Chondrocyte (in vitro differentiated cells): Measurements from ENCODE around the gene CLCN4. TPM values are rescaled to one million over a fixed set of nuclear protein-coding genes. Genes with fewer than 3 reads are reported as not detected.

ENCODE experiments used
- DNase-seq: peaks from one replicate; pipeline ENCODE4 v3.0.0; 2021; ENCODE audit warnings: mixed read lengths, low spot score
- H3K27ac Mint-ChIP-seq: one replicate; pipeline ENCODE4 v1.8.0; 2021; ENCODE audit warnings: mild to moderate bottlenecking, moderate library complexity, mixed read lengths; ENCODE audit not compliant: unreplicated experiment
- H3K27me3 Mint-ChIP-seq: 2 replicates; pipeline ENCODE4 v1.8.0; 2021; ENCODE audit warnings: low read depth, mixed read lengths
- H3K36me3 Mint-ChIP-seq: 2 replicates; pipeline ENCODE4 v1.8.0; 2021; ENCODE audit warnings: low read depth, mixed read lengths
- H3K4me1 Mint-ChIP-seq: 2 replicates; pipeline ENCODE4 v1.8.0; 2021; ENCODE audit warnings: low read depth, mild to moderate bottlenecking, mixed read lengths
- H3K4me3 Mint-ChIP-seq: one replicate; pipeline ENCODE4 v1.8.0; 2021; ENCODE audit warnings: mild to moderate bottlenecking, moderate library complexity, mixed read lengths; ENCODE audit not compliant: unreplicated experiment
- H3K9me3 Mint-ChIP-seq: 2 replicates; pipeline ENCODE4 v1.8.0; 2021; ENCODE audit warnings: low read depth, mixed read lengths
- CTCF ChIP-seq: fragments of 200-600 bp; sonication (generic); IDR thresholded peaks from 2 replicates; pipeline ENCODE4 v1.5.0; 2021; ENCODE audit warnings: antibody characterized with exemption, mild to moderate bottlenecking, moderate library complexity
- total RNA-seq: library from RNA; stranded (reverse); gene quantifications from 3 replicates; pipeline ENCODE4 v1.2.1, GENCODE V29; 2021

The CLCN4 gene
- total RNA-seq, 1 donor from 2014 or later: 2.2 TPM

GRCh38 chrX:10117864-10118377 is 38.9 kb upstream of the CLCN4 start:
- no peak for TF ChIP-seq CTCF

DNA sequence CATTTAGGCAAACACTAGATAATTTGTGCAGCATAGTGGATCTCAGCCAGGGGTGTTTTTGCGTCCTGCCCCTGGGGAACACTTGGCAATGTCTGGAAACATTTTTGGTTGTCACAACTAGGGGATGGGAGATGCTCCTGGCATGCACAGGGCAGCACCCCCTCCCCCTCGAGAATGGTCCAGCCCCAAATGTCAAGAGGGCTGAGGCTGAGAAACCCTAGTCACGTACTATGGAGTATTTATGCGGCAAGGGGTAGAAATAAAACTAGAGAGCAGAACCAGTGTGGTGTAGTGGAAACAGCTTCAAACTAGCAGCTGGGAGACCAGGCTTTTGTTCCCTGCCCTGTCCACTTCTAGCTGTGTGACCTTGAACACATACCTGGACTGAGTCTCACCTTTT is 38.2 kb upstream of the CLCN4 start:
- DNase-seq: no peak
- H3K27ac Mint-ChIP-seq: no peak overlapping the region
- H3K36me3 Mint-ChIP-seq: peaks cover 5% of the 10 kb centered on the region
- peaks cover 15% of the 10 kb centered on the region for H3K9me3 Mint-ChIP-seq
- no peak for TF ChIP-seq CTCF
- peaks cover 25% of the 10 kb centered on the region for H3K4me1 Mint-ChIP-seq
- no peak overlapping the region for H3K4me3 Mint-ChIP-seq
- H3K27me3 Mint-ChIP-seq: no peaks in the 10 kb centered on the region

More at GRCh38 chrX:10117864-10118377, 38.9 kb upstream of the CLCN4 start:
- peaks cover 17% of the 10 kb centered on the region for H3K9me3 Mint-ChIP-seq
- H3K4me1 Mint-ChIP-seq: peaks cover 23% of the 10 kb centered on the region
- H3K4me3 Mint-ChIP-seq: no peak overlapping the region
- H3K27ac Mint-ChIP-seq: no peak overlapping the region
- no peak for DNase-seq
- H3K36me3 Mint-ChIP-seq: peaks cover 5% of the 10 kb centered on the region
- no peaks in the 10 kb centered on the region for H3K27me3 Mint-ChIP-seq

GRCh38 chrX:10119399-10119990 is 37.3 kb upstream of the CLCN4 start:
- peaks cover 5% of the 10 kb centered on the region for H3K36me3 Mint-ChIP-seq
- TF ChIP-seq CTCF: peak; percentile 100
- H3K4me3 Mint-ChIP-seq: no peak overlapping the region
- no peaks in the 10 kb centered on the region for H3K27me3 Mint-ChIP-seq
- peaks cover 15% of the 10 kb centered on the region for H3K9me3 Mint-ChIP-seq
- H3K4me1 Mint-ChIP-seq: peaks cover 25% of the 10 kb centered on the region
- H3K27ac Mint-ChIP-seq: no peak overlapping the region
- DNase-seq: no peak

- no peak for DNase-seq
- Mint-ChIP-seq H3K4me1 (peaks cover 25% of the 10 kb centered on the region), H3K27ac (peak overlapping the region; percentile 69), H3K4me3 (no peak overlapping the region), H3K27me3 (no peaks in the 10 kb centered on the region), H3K36me3 (peaks cover 12% of the 10 kb centered on the region), H3K9me3 (peaks cover 18% of the 10 kb centered on the region)
- TF ChIP-seq CTCF: no peak
These were observed 36.4 kb upstream of the CLCN4 start for GRCh38 chrX:10120331-10120730.

DNA sequence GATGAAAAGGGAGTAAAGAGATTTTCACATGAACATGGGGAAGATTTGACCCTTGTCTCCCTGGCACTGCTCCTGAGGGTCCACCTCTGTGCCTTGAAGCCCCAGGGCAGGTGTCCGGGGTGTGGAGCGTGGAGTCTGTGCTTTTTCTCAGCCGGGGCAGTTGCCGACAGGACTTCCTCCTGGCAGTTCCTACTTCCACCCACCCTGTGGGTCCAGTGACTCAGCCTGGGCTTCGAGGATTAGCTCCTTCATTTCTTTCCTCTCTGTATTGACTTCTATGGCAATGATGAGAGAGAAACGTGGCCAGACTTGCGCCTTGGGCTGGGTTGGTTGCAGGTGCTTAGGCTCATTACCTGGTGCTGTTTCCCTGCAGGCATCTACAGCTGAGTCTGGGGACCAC is 35.9 kb upstream of the CLCN4 start:
- Mint-ChIP-seq H3K4me1 (peaks cover 25% of the 10 kb centered on the region), H3K9me3 (peaks cover 18% of the 10 kb centered on the region), H3K4me3 (no peak overlapping the region), H3K36me3 (peaks cover 12% of the 10 kb centered on the region), H3K27ac (peak overlapping the region; percentile 15), H3K27me3 (no peaks in the 10 kb centered on the region)
- no peak for TF ChIP-seq CTCF
- no peak for DNase-seq
